Transverse colon (tissue), 4 donors: ENCODE results near the gene SH2B2. TPM values are rescaled to one million over a fixed set of nuclear protein-coding genes. Genes with fewer than 3 reads are reported as not detected.
"Not testable (repeated sequence)": the region's sequence is repeated elsewhere in the genome, so short reads cannot be mapped to it uniquely, and the experiment has no call there.

Experiments
- DNase-seq: peaks from one replicate; pipeline ENCODE4 v3.0.0-alpha.2; 2019
- H3K27ac ChIP-seq, 4 donors: fragments of 200-600 bp; sonication (generic); 2 replicates each; pipeline ENCODE4 v1.5.1; 2016 to 2018; ENCODE audit warnings: inconsistent platforms in 4 of 4
- H3K27me3 ChIP-seq: fragments of 200-600 bp; sonication (generic); 2 replicates; pipeline ENCODE4 v1.5.1; 2017; ENCODE audit warnings: inconsistent platforms
- H3K36me3 ChIP-seq, 4 donors: fragments of 200-600 bp; sonication (generic); 2 replicates each; pipeline ENCODE4 v1.5.1; 2017 to 2019; ENCODE audit warnings: inconsistent platforms in 4 of 4
- H3K4me1 ChIP-seq, 4 donors: fragments of 200-600 bp; sonication (generic); 2 replicates each; pipeline ENCODE4 v1.5.1; 2017 to 2020; ENCODE audit warnings: inconsistent platforms in 4 of 4
- H3K4me3 ChIP-seq, 4 donors: fragments of 200-600 bp; sonication (generic); 1 replicate in 1 of 4; 2 replicates in 3 of 4; pipeline versions ENCODE4 v1.5.1 to v1.6.1; 2017 to 2019; ENCODE audit warnings: inconsistent platforms in 4 of 4
- H3K9me3 ChIP-seq, 2 donors: fragments of 200-600 bp; sonication (generic); 2 replicates each; pipeline ENCODE4 v1.5.1; 2017 to 2019; ENCODE audit warnings: inconsistent platforms in 2 of 2
- CTCF ChIP-seq, 5 experiments: fragments of 200-600 bp in 3 of 5; fragments of 450-650 bp in 2 of 5; sonication (generic) in 3 of 5; IDR thresholded peaks; 1 replicate in 2 of 5; 2 replicates in 3 of 5; pipeline ENCODE4 v1.5.1; 2016 to 2017; ENCODE audit warnings: antibody characterized with exemption in 5 of 5, inconsistent platforms in 3 of 5, mild to moderate bottlenecking in 2 of 5, moderate library complexity in 1 of 5
- EP300 ChIP-seq: sonication (generic); formaldehyde crosslinking; IDR thresholded peaks from one replicate; pipeline ENCODE4 v1.6.1; 2017; ENCODE audit warnings: antibody characterized with exemption, low read depth
- POLR2A ChIP-seq: fragments of 450-650 bp; IDR thresholded peaks from one replicate; pipeline ENCODE4 v1.6.1; 2016; ENCODE audit warnings: antibody characterized with exemption, mild to moderate bottlenecking, moderate library complexity
- POLR2AphosphoS5 ChIP-seq, 3 donors: sonication (generic); formaldehyde crosslinking; IDR thresholded peaks; one replicate each; pipeline ENCODE4 v1.6.1; 2016; ENCODE audit warnings: antibody characterized with exemption in 3 of 3
- WGBS, 2 donors: methylation state at CpG; one replicate each; pipeline ENCODE4 v1.1.5; 2018; ENCODE audit warnings: low coverage in 1 of 2; 5-methylcytosine and 5-hydroxymethylcytosine counted together
- in situ Hi-C, 4 donors: fragments of 200-750 bp; cut with MboI; loops; one replicate each; pipeline versions ENCODE4 v1.15.0 to v1.15.1; 2017; ENCODE audit warnings: low sequenced_read_pairs in 3 of 4, low pct_ligation_motif_present in 1 of 4, low pct_unique_long_range_greater_than_20kb in 1 of 4
- intact Hi-C: fragments of 100-400 bp; cut with DNase I; formaldehyde crosslinking; loops from one replicate; pipeline ENCODE4 v1.15.1; 2023; ENCODE audit warnings: low total_unique reads
- total RNA-seq, 4 donors: library from RNA; depleted of rRNA; stranded (reverse); fragments of >200 nt; gene quantifications; one replicate each; pipeline ENCODE4 v1.1.0, GENCODE V29; 2016

The SH2B2 gene
- total RNA-seq, 4 donors from 2014 or later: 2.0 to 7.6 (median 2.2) TPM; not detected in 1

GRCh38 chr7:102296179-102296438 lies 9.4 kb downstream of the SH2B2 start:
- no peak overlapping the region for H3K27ac ChIP-seq
- no peak for DNase-seq
- in situ Hi-C loops (no loop called here), intact Hi-C loops (no loop called here)
- H3K36me3 ChIP-seq: no peaks in the 10 kb centered on the region
- TF ChIP-seq CTCF (IDR thresholded peaks at IDR 0.05) (no peak), POLR2A (no peak), POLR2AphosphoS5 (IDR thresholded peaks at IDR 0.05) (no peak), EP300 (no peak)
- H3K4me3 ChIP-seq: no peak overlapping the region
- H3K9me3 ChIP-seq: no peaks in the 10 kb centered on the region
- WGBS, 2 donors: 90% methylated on average over 6 of the region's 6 CpGs; no CpG with 5 or more reads in 1 of the 2 donors
- H3K4me1 ChIP-seq: no peaks in the 10 kb centered on the region
- no peaks in the 10 kb centered on the region for H3K27me3 ChIP-seq

DNA sequence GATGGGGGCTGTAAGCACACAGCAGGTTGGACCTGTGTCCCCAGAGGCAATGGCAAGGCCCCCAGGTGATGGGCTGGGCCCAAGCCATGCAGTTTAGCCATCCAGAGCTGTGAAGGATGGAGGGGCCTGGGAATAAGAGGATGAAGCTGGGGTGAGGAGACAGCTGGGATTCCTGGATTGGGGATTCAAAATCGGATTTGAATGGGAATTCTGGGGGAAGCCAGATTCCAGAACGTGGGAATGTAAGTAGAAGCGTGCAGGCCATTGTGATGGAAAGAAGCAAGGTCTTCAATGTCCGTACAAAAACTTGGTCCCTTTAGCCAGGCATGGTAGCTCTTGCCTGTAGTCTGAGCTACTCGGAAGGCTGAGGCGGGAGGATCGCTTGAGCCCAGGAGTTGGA lies 9.8 kb downstream of the SH2B2 start:
- no peak for TF ChIP-seq POLR2A
- no peak for TF ChIP-seq POLR2AphosphoS5 (IDR thresholded peaks at IDR 0.05)
- no peak for TF ChIP-seq CTCF (IDR thresholded peaks at IDR 0.05)
- no peak for TF ChIP-seq EP300
- in situ Hi-C loops (no loop called here), intact Hi-C loops (no loop called here)
- Histone ChIP-seq H3K36me3 (no peaks in the 10 kb centered on the region), H3K27ac (no peak overlapping the region), H3K9me3 (no peaks in the 10 kb centered on the region), H3K4me3 (no peak overlapping the region), H3K4me1 (no peaks in the 10 kb centered on the region), H3K27me3 (no peaks in the 10 kb centered on the region)
- no peak for DNase-seq
- 88 to 89% methylated on average over 7 of the region's 7 CpGs for WGBS, 2 donors

- no peaks in the 10 kb centered on the region for H3K36me3 ChIP-seq
- H3K9me3 ChIP-seq: no peaks in the 10 kb centered on the region
- no peak overlapping the region for H3K4me3 ChIP-seq
- TF ChIP-seq CTCF (IDR thresholded peaks at IDR 0.05) (no peak), POLR2AphosphoS5 (IDR thresholded peaks at IDR 0.05) (no peak), POLR2A (no peak), EP300 (no peak)
- 80 to 96% methylated on average over 1 to 10 of the region's 10 CpGs for WGBS, 2 donors
- H3K4me1 ChIP-seq: no peaks in the 10 kb centered on the region
- intact Hi-C loops: no loop called here
- no peak overlapping the region for H3K27ac ChIP-seq
- H3K27me3 ChIP-seq: no peaks in the 10 kb centered on the region
- no peak for DNase-seq
- in situ Hi-C loops: no loop called here
Observed at GRCh38 chr7:102297487-102298218, 11.0 kb downstream of the SH2B2 start.

DNA sequence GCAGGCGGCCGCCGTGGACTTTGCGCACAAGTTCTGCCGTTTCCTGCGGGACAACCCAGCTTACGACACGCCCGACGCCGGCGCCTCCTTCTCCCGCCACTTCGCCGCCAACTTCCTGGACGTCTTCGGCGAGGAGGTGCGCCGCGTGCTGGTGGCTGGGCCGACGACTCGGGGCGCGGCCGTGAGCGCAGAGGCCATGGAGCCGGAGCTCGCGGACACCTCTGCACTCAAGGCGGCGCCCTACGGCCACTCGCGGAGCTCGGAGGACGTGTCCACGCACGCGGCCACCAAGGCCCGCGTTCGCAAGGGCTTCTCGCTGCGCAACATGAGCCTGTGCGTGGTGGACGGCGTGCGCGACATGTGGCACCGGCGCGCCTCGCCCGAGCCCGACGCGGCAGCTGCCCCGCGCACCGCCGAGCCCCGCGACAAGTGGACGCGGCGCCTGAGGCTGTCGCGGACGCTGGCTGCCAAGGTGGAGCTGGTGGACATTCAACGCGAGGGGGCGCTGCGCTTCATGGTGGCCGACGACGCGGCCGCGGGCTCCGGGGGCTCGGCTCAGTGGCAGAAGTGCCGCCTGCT lies 14.1 kb downstream of the SH2B2 start:
- no peak for TF ChIP-seq CTCF (IDR thresholded peaks at IDR 0.05)
- peaks cover 0 to 8% (median 0%) of the 10 kb centered on the region in 4 donors for H3K4me1 ChIP-seq
- H3K36me3 ChIP-seq: no peaks in the 10 kb centered on the region
- intact Hi-C loops (no loop called here), in situ Hi-C loops (no loop called here)
- H3K4me3 ChIP-seq: no peak overlapping the region
- DNase-seq: no peak
- H3K9me3 ChIP-seq: no peaks in the 10 kb centered on the region
- no peaks in the 10 kb centered on the region for H3K27me3 ChIP-seq
- 91% methylated on average over 76 of the region's 84 CpGs; no CpG with 5 or more reads in 1 of the 2 donors for WGBS, 2 donors
- no peak overlapping the region for H3K27ac ChIP-seq

DNA sequence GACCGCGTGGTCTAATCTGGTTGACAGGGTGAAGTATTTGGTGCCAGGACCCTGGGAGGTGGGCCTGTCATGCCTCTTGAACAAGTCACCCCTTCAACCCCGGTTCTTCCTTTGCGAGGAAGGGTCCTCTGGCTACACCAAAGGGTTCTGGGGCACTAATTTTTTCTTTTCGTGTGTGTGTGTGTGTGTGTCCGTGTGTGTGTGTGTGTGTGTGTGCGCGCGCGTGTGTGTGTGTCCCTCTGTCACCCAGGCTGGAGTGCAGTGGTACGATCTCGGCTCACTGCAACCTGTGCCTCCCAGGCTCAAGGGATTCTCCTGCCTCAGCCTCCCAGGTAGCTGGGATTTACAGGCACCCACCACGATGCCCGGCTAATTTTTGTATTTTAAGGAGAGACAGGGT lies 14.7 kb downstream of the SH2B2 start:
- H3K27ac ChIP-seq, in situ Hi-C loops: not testable (repeated sequence)
- 96% methylated on average over 14 of the region's 14 CpGs; no CpG with 5 or more reads in 1 of the 2 donors for WGBS, 2 donors

More for the DNA sequence above, 14.7 kb downstream of the SH2B2 start:
- H3K4me1 ChIP-seq, H3K4me3 ChIP-seq, intact Hi-C loops, H3K27me3 ChIP-seq, H3K36me3 ChIP-seq, H3K9me3 ChIP-seq, DNase-seq: not testable (repeated sequence)
